ENCODE measurements around the gene MMP3.

MMP3 gene

DNA sequence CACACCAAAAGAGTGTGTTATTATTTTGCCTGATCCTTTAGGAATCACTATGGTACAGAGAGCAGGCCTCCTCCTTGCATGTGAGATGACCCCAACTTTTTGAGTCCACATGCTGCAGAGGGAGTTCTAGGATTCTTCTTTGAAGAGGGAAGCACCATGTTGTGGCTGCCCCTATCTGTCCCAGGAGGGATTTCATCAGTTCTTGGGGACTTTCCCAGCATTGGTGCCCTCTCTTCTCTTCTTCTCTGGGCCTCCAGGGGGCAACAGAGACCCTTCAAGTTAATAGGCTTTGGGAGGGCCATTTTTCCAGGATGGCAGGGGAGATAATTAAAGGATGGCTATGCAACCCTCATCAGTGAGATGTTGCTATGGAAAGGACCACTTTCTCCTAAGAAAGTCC lies 49.0 kb downstream of the MMP3 start:
- H3K27ac ChIP-seq: no peak overlapping the region
- no peak overlapping the region for H3K4me3 ChIP-seq

DNA sequence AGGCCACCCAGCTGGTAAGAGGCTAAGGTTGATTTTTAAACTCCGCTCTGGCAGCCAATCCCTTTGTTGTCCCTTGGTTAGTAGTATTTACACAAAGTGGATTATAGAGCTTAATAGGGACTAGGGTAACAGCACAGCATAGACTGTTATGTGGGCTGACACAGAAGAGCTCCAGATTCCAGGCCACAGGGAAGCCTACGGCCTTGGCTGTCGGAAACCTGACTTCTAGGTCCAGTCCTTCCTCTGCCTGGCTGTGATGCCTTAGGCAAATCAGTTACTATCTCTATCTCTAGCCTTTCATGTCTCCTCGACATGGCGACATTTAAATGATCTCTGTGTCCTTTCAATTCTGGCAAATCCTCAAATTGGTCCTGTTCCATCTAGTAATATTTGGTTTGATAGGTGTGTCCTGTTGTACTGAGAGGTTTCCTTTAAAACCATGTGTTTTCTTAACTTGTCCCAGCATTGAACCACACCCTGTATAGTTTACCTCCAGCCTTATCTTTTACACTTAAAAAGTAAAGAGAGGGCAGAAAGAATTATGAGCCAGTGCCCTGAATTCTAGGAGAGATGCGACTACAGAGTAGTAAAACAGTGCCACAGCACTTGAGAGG lies 49.6 kb downstream of the MMP3 start:
- Histone ChIP-seq H3K27ac (no peak overlapping the region), H3K4me3 (no peak overlapping the region)

DNA sequence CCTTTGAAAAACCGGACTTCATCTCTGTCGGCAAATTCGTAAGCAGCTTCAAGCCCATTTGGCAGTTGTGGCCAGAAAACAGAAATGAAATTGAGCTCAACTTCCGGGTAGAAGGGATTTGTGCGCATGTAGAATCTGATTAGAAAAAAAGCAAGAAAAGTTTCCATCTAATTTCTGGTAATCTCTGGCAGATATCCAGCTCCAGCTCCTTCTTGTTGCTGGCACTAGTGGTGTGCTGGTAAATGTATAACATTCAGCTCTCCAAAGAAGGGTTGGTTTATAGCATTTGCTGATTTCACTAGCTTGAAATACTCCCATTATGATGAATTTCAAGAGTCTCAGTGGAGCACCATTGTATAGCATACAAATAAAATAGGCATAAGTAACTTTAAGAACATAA lies 50.8 kb downstream of the MMP3 start:
- no peak overlapping the region for H3K27ac ChIP-seq
- no peak overlapping the region for H3K4me3 ChIP-seq

DNA sequence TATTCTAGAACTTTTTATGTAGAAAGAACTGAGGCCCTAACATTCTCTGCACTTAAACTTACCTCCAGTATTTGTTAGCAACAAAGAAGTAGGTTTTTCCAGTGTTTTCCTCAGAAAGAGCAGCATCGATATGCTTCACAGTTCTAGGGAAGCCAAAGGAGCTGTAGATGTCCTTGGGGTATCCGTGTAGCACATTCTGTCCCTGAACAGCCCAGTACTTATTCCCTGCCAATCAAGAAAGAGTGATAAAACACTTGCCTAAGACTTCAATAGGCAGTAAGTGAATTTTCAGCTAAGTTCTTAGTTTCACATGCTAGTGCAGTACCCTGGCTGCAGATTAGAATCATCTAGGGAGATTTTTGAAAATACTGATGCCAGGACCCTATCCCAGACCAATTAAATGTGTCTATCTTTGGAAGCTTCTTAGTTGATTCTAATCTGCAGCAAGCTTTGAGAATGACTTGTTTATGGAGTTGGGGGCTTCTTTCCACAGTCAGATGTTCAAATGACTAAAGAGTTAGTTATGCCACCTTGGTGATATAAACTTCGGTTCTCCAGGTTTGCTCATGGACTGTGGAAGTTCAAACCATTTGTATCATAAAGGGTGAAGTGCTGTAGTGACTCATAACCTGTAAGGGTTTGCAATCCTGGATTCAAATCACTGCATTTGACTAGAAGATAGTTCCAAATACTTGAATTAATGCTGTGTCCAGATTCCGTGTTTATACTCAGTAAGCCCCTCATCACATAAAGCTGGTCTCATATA lies 52.0 kb downstream of the MMP3 start:
- H3K27ac ChIP-seq: no peak overlapping the region
- no peak overlapping the region for H3K4me3 ChIP-seq

DNA sequence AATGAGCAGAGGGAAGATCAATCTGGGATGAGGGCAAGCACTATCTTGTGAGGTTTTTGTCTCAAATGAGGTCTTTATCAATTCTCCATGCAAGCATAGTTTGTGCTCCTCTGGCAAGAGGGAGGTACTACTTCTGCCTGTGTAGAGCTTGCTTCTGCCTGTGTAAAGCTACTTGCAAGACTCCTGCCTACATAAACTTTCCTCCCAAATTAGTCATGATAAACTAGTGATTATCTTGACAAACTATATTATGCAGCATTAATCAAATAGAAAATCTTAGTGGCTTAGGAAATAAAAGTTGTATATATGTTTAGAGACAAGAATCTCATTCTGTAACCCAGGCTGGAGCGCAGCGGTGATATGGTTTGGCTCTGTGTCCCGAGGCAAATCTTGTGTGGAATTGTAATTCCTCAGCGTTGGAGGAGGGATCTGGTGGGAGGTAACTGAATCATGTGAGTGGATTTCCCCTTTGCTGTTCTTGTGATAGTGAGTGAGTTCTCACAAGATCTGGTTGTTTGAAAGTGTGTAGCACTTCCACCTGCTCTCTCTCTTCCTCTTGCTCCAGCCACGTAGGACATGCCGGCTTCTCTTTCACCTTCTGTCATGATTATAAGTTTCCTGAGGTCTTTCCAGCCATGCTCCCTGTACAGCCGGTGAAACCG lies 54.9 kb downstream of the MMP3 start:
- no peak overlapping the region for H3K4me3 ChIP-seq
- no peak overlapping the region for H3K27ac ChIP-seq

Data from skin epidermis (tissue), 12 donors.